ENCODE data around the gene FOSB.

The FOSB gene

DNA sequence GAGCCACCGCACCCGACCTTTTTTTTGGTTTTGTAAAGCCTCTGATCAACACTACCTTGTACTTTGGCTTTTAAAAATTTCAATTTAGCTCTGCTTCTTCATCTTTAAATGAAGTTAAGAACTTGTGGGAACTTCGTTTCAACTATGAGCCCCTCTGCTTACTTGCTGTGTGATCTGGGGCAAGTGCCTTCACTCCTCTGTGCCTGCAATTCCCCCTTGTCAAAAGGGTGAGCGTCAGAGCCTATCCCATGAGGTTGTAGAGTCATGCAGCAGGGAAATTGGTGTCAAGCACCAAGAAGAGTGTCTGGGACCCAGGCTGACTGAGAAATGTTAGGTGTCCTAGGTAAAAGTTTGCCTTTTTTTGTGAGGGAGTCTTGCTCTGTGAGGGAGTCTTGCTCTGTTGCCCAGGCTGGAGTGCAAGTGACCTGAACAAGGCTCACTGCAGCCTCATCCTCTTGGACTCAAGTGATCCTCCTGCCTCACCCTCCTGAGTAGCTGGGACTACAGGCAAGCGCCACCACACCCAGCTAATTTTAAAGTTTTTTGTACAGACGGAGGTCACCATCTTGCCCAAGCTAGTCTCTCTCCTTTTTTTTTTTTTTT is 45.2 kb downstream of the FOSB start:
- Histone ChIP-seq H3K4me3 (ENCODE audit: low read length) (no peak overlapping the region), H3K27me3 (ENCODE audit: insufficient read depth, low read length) (no peaks in the 10 kb centered on the region), H2AFZ (ENCODE audit: low read depth, low read length) (no peak overlapping the region), H3K4me1 (ENCODE audit: insufficient read depth, low read length) (peaks cover 12% of the 10 kb centered on the region), H3K36me3 (ENCODE audit: insufficient read depth, low read length) (peaks cover 2% of the 10 kb centered on the region), H3K9me3 (ENCODE audit: low read length) (no peaks in the 10 kb centered on the region)

DNA sequence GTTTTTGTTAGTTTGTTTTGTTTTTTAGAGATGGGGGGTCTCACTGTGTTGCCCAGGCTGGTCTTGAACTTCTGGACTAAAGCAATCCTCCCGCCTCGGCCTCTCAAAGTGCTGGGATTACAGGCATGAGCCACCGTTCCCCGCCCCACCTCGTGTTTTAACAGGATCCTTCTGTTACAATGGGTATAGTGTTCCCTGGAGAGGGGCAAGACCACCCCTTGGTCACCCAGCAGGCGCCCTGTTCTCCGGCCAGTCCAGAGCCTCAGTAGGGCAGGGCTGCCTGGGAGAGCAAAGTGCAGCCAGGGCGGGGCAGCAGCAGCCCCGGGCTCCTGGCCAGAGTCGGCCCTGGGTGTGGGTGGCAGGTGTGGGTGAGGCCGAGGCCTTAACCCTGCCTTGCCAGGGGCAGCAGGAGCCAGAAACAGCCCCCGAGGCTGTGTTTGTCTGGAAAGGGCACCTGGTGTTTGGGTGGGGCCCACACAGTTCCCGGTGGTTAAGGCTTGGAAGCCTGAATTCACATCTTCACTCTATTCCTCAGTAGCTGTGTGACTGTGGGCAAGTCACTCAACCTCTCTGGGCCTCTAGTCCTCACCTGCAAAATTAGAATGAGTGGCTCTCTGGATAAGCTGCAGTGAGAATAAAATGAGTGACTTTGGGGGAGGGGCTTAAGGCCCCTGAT is 46.7 kb downstream of the FOSB start:
- Histone ChIP-seq H3K4me1 (ENCODE audit: insufficient read depth, low read length) (no peaks in the 10 kb centered on the region), H3K4me3 (ENCODE audit: low read length) (no peak overlapping the region), H3K9me3 (ENCODE audit: low read length) (no peaks in the 10 kb centered on the region), H2AFZ (ENCODE audit: low read depth, low read length) (no peak overlapping the region), H3K36me3 (ENCODE audit: insufficient read depth, low read length) (peaks cover 5% of the 10 kb centered on the region), H3K27me3 (ENCODE audit: insufficient read depth, low read length) (no peaks in the 10 kb centered on the region)

DNA sequence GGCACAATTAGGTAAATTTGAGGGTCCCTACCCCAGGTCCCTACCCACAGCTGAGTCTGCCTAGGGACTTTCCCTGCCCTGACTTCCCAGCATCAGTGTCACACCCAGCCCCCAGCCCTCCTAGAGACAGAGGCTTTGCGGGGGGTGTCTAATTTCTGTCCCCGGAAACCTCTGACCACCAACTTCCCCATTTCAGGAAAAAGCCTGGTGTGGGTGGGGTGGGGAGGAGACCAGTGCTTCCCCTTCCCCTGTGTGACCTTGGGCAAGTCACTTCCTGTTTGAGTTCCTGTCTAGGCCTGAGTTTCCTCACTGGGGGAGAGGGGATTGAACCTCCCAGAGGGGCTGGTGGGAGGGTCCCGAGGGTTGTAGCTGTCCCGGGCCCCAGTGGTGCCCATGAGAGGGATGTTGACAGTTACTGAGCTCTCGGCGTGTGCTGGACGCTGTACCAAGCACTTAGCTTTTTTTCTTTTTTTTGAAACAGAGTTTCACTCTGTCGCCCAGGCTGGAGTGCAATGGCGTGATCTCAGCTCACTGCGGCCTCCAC is 47.4 kb downstream of the FOSB start:
- no peak overlapping the region for H2AFZ ChIP-seq (ENCODE audit: low read depth, low read length)
- no peaks in the 10 kb centered on the region for H3K27me3 ChIP-seq (ENCODE audit: insufficient read depth, low read length)
- H3K4me1 ChIP-seq (ENCODE audit: insufficient read depth, low read length) = no peaks in the 10 kb centered on the region
- peaks cover 8% of the 10 kb centered on the region for H3K36me3 ChIP-seq (ENCODE audit: insufficient read depth, low read length)
- no peaks in the 10 kb centered on the region for H3K9me3 ChIP-seq (ENCODE audit: low read length)
- no peak overlapping the region for H3K4me3 ChIP-seq (ENCODE audit: low read length)

DNA sequence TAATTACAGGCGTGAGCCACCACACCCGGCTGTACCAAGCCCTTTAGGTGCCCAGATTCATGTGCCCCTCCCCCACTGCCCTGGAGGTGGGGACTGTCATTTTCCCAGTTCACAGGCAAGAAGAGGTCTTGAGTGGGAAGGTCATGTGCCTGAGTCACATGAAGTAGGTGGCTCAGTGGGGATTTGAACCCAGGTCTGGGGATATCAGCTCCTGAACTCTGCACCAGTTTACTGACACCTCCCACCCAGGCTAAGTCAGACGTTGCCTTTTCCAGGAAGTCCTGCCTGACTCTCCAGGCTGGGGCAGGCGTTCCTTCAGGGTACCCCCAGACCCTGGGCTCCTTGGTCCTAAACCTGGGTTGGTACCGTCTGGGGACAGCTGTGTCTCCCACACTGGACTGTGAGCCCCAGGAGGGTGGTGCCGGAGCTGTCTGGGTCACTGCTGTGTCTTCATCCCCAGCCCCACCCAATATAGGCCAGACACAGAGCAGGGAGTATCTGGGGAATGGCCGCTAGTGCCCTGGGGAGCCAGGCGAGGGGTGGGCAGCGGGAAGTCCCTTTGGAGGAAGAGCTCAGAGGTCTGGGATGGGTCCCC is 48.1 kb downstream of the FOSB start:
- H3K36me3 ChIP-seq (ENCODE audit: insufficient read depth, low read length) = peaks cover 10% of the 10 kb centered on the region
- H3K4me3 ChIP-seq (ENCODE audit: low read length) = no peak overlapping the region

GRCh38 chr19:45517238-45517637 is 49.4 kb downstream of the FOSB start:
- Histone ChIP-seq H2AFZ (ENCODE audit: low read depth, low read length) (no peak overlapping the region), H3K4me1 (ENCODE audit: insufficient read depth, low read length) (no peaks in the 10 kb centered on the region), H3K27me3 (ENCODE audit: insufficient read depth, low read length) (no peaks in the 10 kb centered on the region), H3K9me3 (ENCODE audit: low read length) (no peaks in the 10 kb centered on the region), H3K4me3 (ENCODE audit: low read length) (no peak overlapping the region), H3K36me3 (ENCODE audit: insufficient read depth, low read length) (peaks cover 12% of the 10 kb centered on the region)

More for the DNA sequence above, 48.1 kb downstream of the FOSB start:
- H2AFZ ChIP-seq (ENCODE audit: low read depth, low read length) = no peak overlapping the region
- no peaks in the 10 kb centered on the region for H3K4me1 ChIP-seq (ENCODE audit: insufficient read depth, low read length)
- H3K27me3 ChIP-seq (ENCODE audit: insufficient read depth, low read length) = no peaks in the 10 kb centered on the region
- H3K9me3 ChIP-seq (ENCODE audit: low read length) = no peaks in the 10 kb centered on the region

DNA sequence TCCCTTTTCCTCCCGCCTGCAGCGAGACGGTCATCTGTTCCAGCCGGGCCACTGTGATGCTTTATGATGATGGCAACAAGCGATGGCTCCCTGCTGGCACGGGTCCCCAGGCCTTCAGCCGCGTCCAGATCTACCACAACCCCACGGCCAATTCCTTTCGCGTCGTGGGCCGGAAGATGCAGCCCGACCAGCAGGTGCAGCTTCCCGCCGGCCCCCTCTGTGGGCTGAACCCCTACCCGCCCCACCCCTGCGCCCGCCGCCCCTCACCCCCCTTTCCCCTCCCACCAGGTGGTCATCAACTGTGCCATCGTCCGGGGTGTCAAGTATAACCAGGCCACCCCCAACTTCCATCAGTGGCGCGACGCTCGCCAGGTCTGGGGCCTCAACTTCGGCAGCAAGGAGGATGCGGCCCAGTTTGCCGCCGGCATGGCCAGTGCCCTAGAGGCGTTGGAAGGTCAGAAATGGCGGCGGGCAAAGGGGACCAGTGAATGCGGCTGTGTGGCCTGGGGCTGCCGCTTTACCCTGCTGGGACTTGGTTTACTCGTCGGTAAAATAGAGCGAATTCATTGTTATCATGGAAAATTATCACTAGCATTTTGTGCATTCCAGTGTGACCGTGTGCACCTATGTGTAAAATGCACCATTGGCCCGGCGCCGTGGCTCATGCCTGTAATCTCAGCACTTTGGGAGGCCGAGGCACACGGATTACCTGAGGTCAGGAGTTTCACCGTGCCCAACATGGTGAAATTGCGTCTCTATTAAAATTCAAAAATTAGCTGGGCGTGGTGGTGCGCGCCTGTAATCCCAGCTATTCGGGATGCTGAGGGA is 50.1 kb downstream of the FOSB start:
- Histone ChIP-seq H2AFZ (ENCODE audit: low read depth, low read length) (no peak overlapping the region), H3K36me3 (ENCODE audit: insufficient read depth, low read length) (peaks cover 12% of the 10 kb centered on the region), H3K4me1 (ENCODE audit: insufficient read depth, low read length) (no peaks in the 10 kb centered on the region), H3K4me3 (ENCODE audit: low read length) (no peak overlapping the region), H3K27me3 (ENCODE audit: insufficient read depth, low read length) (no peaks in the 10 kb centered on the region), H3K9me3 (ENCODE audit: low read length) (no peaks in the 10 kb centered on the region)

DNA sequence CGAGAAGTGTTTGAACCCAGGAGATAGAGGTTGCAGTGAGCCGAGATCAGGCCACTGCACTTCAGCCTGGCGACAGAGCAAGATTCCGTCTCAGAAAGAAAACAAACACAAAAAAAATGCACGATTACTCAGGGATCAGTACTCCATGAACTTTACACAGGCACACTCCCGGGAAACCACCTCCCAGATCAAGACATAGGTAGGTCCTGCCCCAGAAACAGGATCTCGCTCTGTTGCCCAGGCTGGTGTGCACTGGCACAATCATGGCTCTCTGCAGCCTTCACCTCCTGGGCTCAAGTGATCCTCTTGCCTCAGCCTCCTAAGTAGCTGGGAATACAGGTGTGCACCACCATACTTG is 50.7 kb downstream of the FOSB start:
- Histone ChIP-seq H3K27me3 (ENCODE audit: insufficient read depth, low read length) (no peaks in the 10 kb centered on the region), H2AFZ (ENCODE audit: low read depth, low read length) (no peak overlapping the region), H3K4me1 (ENCODE audit: insufficient read depth, low read length) (no peaks in the 10 kb centered on the region), H3K9me3 (ENCODE audit: low read length) (no peaks in the 10 kb centered on the region), H3K4me3 (ENCODE audit: low read length) (no peak overlapping the region), H3K36me3 (ENCODE audit: insufficient read depth, low read length) (peaks cover 12% of the 10 kb centered on the region)

DNA sequence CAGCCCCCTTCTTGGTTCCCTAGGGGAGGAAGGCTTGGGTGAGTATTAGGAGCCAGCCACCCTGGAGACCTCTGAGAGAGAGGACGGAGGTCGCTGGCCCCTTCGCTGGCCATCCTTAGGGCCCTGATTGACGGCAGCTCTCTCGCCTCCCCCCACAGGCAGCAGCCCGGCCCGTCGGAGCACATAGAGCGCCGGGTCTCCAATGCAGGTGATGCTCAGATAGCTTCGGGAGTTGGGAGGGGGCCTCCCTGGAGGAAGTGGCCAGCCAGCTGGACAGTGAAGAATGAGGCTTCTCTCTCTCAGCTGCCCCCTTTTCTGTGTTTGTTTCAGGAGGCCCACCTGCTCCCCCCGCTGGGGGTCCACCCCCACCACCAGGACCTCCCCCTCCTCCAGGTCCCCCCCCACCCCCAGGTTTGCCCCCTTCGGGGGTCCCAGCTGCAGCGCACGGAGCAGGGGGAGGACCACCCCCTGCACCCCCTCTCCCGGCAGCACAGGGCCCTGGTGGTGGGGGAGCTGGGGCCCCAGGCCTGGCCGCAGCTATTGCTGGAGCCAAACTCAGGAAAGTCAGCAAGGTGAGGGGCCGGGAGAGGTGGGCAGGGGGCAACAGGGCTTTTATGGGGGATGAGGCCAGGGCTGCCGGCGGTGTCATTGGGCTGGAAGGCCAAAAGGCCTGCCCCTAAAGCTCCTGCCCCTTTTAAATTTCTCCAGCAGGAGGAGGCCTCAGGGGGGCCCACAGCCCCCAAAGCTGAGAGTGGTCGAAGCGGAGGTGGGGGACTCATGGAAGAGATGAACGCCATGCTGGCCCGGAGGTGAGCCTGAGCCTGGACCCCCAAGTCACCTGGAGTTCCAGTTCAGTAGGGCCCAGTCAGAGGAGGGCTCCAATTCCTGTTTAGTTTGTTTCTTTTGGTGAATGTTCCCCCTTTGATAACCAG is 54.5 kb downstream of the FOSB start:
- H3K36me3 ChIP-seq (ENCODE audit: insufficient read depth, low read length) = peaks cover 31% of the 10 kb centered on the region

GRCh38 chr19:45523642-45524256 is 56.0 kb downstream of the FOSB start:
- Histone ChIP-seq H3K4me3 (ENCODE audit: low read length) (no peak overlapping the region), H3K27me3 (ENCODE audit: insufficient read depth, low read length) (no peaks in the 10 kb centered on the region), H2AFZ (ENCODE audit: low read depth, low read length) (no peak overlapping the region), H3K9me3 (ENCODE audit: low read length) (no peaks in the 10 kb centered on the region), H3K36me3 (ENCODE audit: insufficient read depth, low read length) (peaks cover 31% of the 10 kb centered on the region), H3K4me1 (ENCODE audit: insufficient read depth, low read length) (no peaks in the 10 kb centered on the region)

More for the DNA sequence above, 54.5 kb downstream of the FOSB start:
- no peak overlapping the region for H3K4me3 ChIP-seq (ENCODE audit: low read length)
- H3K9me3 ChIP-seq (ENCODE audit: low read length) = no peaks in the 10 kb centered on the region
- no peaks in the 10 kb centered on the region for H3K4me1 ChIP-seq (ENCODE audit: insufficient read depth, low read length)
- H2AFZ ChIP-seq (ENCODE audit: low read depth, low read length) = no peak overlapping the region
- no peaks in the 10 kb centered on the region for H3K27me3 ChIP-seq (ENCODE audit: insufficient read depth, low read length)

DNA sequence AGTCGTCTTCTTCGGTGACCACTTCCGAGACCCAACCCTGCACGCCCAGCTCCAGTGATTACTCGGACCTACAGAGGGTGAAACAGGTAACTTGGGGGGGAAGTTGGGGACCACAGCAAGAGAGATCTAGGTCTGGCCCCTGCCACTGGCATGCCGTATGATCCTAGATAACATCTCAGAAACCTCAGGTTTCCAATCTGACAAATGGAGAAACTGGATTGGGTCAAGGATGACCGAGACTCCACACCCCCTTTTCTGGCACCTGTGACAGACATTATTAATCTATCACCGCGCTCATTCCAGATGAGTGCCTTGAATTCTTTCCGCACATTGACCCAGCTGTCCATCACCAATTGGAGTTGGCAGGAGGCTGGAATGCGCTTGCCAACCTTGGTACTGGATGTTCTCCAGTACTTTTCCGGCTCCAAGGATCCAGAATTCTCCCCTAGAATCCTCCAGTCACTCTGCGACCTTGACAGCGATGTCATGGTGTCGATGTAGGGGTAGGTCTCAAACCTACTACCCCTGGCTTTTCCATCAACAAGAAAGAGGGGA is 56.9 kb downstream of the FOSB start:
- no peaks in the 10 kb centered on the region for H3K9me3 ChIP-seq (ENCODE audit: low read length)
- H3K4me1 ChIP-seq (ENCODE audit: insufficient read depth, low read length) = no peaks in the 10 kb centered on the region
- H3K36me3 ChIP-seq (ENCODE audit: insufficient read depth, low read length) = peaks cover 31% of the 10 kb centered on the region
- no peak overlapping the region for H3K4me3 ChIP-seq (ENCODE audit: low read length)
- no peak overlapping the region for H2AFZ ChIP-seq (ENCODE audit: low read depth, low read length)
- H3K27me3 ChIP-seq (ENCODE audit: insufficient read depth, low read length) = no peaks in the 10 kb centered on the region
